ENCODE measurements around the gene PFKP. TPM values are rescaled to one million over a fixed set of nuclear protein-coding genes. Genes with fewer than 3 reads are reported as not detected.

The PFKP gene
- total RNA-seq, 4 donors from 2014 or later: 53.9 to 93.9 (median 66.2) TPM

DNA sequence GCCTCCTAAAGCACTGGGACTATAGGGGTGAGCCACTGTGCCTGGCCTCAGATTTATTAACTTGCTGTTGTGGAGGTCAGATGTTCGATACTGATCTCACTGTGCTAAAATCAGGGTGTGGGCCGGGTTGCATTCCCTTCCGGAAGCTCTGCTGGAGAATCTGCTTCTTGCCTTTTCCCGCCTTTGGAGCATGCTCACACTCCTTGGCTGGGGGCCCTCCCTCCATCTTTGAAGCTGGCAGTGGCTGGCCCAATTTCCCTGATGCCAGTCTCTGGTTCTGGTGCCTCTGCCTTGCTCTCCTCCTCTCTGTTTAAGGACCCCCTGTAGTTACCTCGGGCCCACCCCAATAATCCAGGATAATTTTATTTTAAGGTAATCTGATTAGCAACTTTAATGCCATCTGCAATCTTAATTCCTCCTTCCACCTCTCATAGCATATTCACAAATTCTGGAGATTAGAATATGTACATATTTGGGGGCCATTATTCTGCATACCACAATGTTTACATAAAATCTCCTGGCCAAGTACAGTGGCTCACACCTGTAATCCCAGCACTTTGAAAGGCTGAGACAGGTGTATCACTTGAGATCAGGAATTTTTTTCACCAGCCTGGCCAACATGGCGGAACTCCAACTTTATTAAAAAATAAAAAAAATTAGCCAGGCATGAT is 113.1 kb downstream of the PFKP start:
- Histone ChIP-seq H3K4me3 (no peak overlapping the region), H3K9me3 (no peaks in the 10 kb centered on the region), H3K4me1 (no peaks in the 10 kb centered on the region), H3K27ac (no peak overlapping the region), H3K27me3 (no peaks in the 10 kb centered on the region), H3K36me3 (no peaks in the 10 kb centered on the region)
- intact Hi-C loops (cut with DNase I; ENCODE audit: low total_unique reads): no loop called here
- TF ChIP-seq POLR2AphosphoS5 (IDR thresholded peaks at IDR 0.05): no peak
- no peak for TF ChIP-seq EP300 (IDR thresholded peaks at IDR 0.05; ENCODE audit: low read depth)
- TF ChIP-seq POLR2A (IDR thresholded peaks at IDR 0.05): no peak
- TF ChIP-seq CTCF (IDR thresholded peaks at IDR 0.05): no peak
- in situ Hi-C loops (cut with MboI; ENCODE audit: low pct_ligation_motif_present in 1 of 4, low pct_unique_long_range_greater_than_20kb in 1 of 4, low sequenced_read_pairs in 3 of 4): no loop called here
- 93 to 100% methylated on average over 1 to 6 of the region's 6 CpGs for WGBS, 2 donors (ENCODE audit: low coverage in 1 of 2)
- DNase-seq: no peak

DNA sequence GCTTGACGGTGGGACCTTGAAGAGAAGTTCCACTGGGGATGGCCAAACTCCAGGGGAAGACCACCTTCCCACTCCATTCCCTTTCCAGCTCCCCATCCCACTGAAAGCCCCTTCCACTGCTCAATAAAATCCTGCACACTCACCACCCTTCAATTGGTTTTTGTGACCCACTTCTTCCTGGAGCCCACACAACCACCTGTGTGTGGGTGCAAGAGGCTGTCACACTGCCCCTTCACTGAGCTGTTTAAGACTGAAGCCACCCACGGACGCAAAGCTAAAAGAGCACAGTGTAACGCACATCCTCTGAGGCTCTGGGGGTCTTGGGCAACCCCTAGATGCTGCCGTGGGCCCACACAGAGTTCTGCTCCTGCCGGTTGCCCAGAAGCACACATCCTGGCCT is 118.0 kb downstream of the PFKP start:
- in situ Hi-C loops (cut with MboI; ENCODE audit: low pct_ligation_motif_present in 1 of 4, low pct_unique_long_range_greater_than_20kb in 1 of 4, low sequenced_read_pairs in 3 of 4): no loop called here
- H3K27me3 ChIP-seq: no peaks in the 10 kb centered on the region
- H3K9me3 ChIP-seq: no peaks in the 10 kb centered on the region
- H3K4me1 ChIP-seq: no peaks in the 10 kb centered on the region
- no peak overlapping the region for H3K4me3 ChIP-seq
- TF ChIP-seq POLR2AphosphoS5 (IDR thresholded peaks at IDR 0.05) (no peak), POLR2A (IDR thresholded peaks at IDR 0.05) (no peak), EP300 (IDR thresholded peaks at IDR 0.05; ENCODE audit: low read depth) (no peak), CTCF (IDR thresholded peaks at IDR 0.05) (no peak)
- no peak for DNase-seq
- WGBS, 2 donors (ENCODE audit: low coverage in 1 of 2): 76 to 86% methylated on average over 2 to 6 of the region's 6 CpGs
- intact Hi-C loops (cut with DNase I; ENCODE audit: low total_unique reads): no loop called here
- H3K36me3 ChIP-seq: no peaks in the 10 kb centered on the region
- H3K27ac ChIP-seq: no peak overlapping the region

DNA sequence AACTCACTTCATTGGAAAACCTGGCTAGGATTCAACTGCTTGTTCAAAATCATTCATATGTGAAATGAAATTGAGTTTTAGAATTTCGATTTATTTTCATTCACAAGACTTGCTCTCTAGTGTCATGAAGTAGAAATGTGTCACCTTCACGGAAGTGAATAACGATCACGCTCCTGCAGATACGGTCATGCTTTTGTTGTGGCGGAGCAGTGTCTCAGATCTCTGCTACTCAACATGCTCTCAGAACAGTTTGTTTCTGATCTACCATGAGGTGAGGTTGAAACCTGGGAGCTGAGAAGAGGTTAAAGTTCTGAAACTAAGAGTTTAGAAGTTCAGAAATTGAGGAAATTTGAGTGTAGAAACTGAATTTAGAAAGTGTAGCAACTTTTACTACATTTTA is 119.0 kb downstream of the PFKP start:
- Histone ChIP-seq H3K9me3 (no peaks in the 10 kb centered on the region), H3K27me3 (no peaks in the 10 kb centered on the region), H3K4me1 (no peaks in the 10 kb centered on the region), H3K36me3 (no peaks in the 10 kb centered on the region), H3K27ac (no peak overlapping the region), H3K4me3 (no peak overlapping the region)
- intact Hi-C loops (cut with DNase I; ENCODE audit: low total_unique reads): no loop called here
- no peak for DNase-seq
- in situ Hi-C loops (cut with MboI; ENCODE audit: low pct_ligation_motif_present in 1 of 4, low pct_unique_long_range_greater_than_20kb in 1 of 4, low sequenced_read_pairs in 3 of 4): no loop called here
- 82 to 91% methylated on average over 6 of the region's 6 CpGs for WGBS, 2 donors (ENCODE audit: low coverage in 1 of 2)
- no peak for TF ChIP-seq EP300 (IDR thresholded peaks at IDR 0.05; ENCODE audit: low read depth)

Other genes starting within 250 kb of the PFKP start
- gene PITRM1, start 105.2 kb downstream of the PFKP start, total RNA-seq: 100 to 1,000 TPM in 1 of 4 donors, 10 to 100 TPM in 3; 50.9 to 108 (median 67.6) TPM